Measurements from ENCODE around the gene ZNF418. TPM values are rescaled to one million over a fixed set of nuclear protein-coding genes. Genes with fewer than 3 reads are reported as not detected.
"Not testable (repeated sequence)": the region's sequence is repeated elsewhere in the genome, so short reads cannot be mapped to it uniquely, and the experiment has no call there.

ZNF418 gene
- total and polyA plus RNA-seq, 2 of the 8 experiments (the other 6 are each of a cell fraction or from before 2014, with no cell fraction given), result 10.5 to 18.8 TPM

- not testable (repeated sequence) for H3K4me3 ChIP-seq (ENCODE audit: extremely low read depth in 1 of 4, insufficient read depth in 2 of 4, low read depth in 3 of 4, low read length in 4 of 4); H4K20me1 ChIP-seq (replicated peaks in 1 of 2; ENCODE audit: control insufficient read depth in 1 of 2, insufficient read depth in 2 of 2, low read length in 2 of 2); H3K14ac ChIP-seq (ENCODE audit: insufficient read length); H3K27me3 ChIP-seq (replicated peaks in 1 of 4; ENCODE audit: control insufficient read depth in 3 of 4, extremely low read depth in 1 of 4, insufficient read depth in 3 of 4, low read length in 3 of 4); H3K56ac ChIP-seq (replicated peaks; ENCODE audit: insufficient read length, low read depth, low read length); H4K91ac ChIP-seq (replicated peaks; ENCODE audit: insufficient read length, low read length); H3K9me3 ChIP-seq (ENCODE audit: insufficient read depth in 2 of 2, low read depth in 1 of 2, low read length in 1 of 2); H3K23me2 ChIP-seq (ENCODE audit: low read depth, low read length); H2BK15ac ChIP-seq (ENCODE audit: low read length); H3K4me2 ChIP-seq (ENCODE audit: insufficient read depth in 1 of 2, low read depth in 2 of 2, low read length in 2 of 2); H3K27ac ChIP-seq (ENCODE audit: low read depth, low read length); H2BK5ac ChIP-seq (ENCODE audit: low read depth, low read length); H3K9ac ChIP-seq (replicated peaks in 1 of 4; ENCODE audit: extremely low read depth in 1 of 4, low read depth in 3 of 4, low read length in 3 of 4); H2AK5ac ChIP-seq (ENCODE audit: low read depth, low read length); H3K4ac ChIP-seq (replicated peaks; ENCODE audit: insufficient read length, low read depth, low read length); H3K23ac ChIP-seq (ENCODE audit: insufficient read length); H2BK12ac ChIP-seq (ENCODE audit: low read depth, low read length); H2AFZ ChIP-seq (ENCODE audit: low read length); DNase-seq (ENCODE audit: low read depth in 1 of 2, low spot score in 2 of 2); H4K5ac ChIP-seq (ENCODE audit: insufficient read length, low read depth, low read length); H3K4me1 ChIP-seq (replicated peaks in 1 of 4; ENCODE audit: control insufficient read depth in 3 of 4, insufficient read depth in 4 of 4, low read length in 3 of 4); H3K79me1 ChIP-seq (ENCODE audit: low read depth, low read length); H4K8ac ChIP-seq (ENCODE audit: extremely low read depth, insufficient read depth, low read length); H3K18ac ChIP-seq (ENCODE audit: extremely low read depth, low read length); FAIRE-seq; H2BK20ac ChIP-seq (ENCODE audit: low read length); H2BK120ac ChIP-seq (replicated peaks; ENCODE audit: low read depth, low read length)
- ChIA-PET POLR2A (ENCODE audit: partially characterized antibody) (interaction anchor here (1.2 to 11.1 kb wide), 2 partner anchors 13 to 42 kb away, joined by 3 to 103 read pairs; partner anchors contain the start of gene ZNF587), CTCF (ENCODE audit: partially characterized antibody) (interaction anchor here (1.0 kb wide), 1 partner anchor 10 kb away, joined by 3 read pairs; no protein-coding TSS in a partner anchor)
- H3K36me3 ChIP-seq (ENCODE audit: control insufficient read depth in 2 of 4, insufficient read depth in 4 of 4, low read length in 3 of 4), result peaks cover 0 to 10% (median 2%) of the 10 kb centered on the region in 4 experiments; a peak in 4 of 8 replicates
- 98% methylated on average over 3 of the region's 3 CpGs; no CpG with 5 or more reads in 1 of the 2 experiments for WGBS, 2 experiments (ENCODE audit: extremely low coverage in 1 of 2, insufficient coverage in 1 of 2, insufficient read length in 1 of 2, insufficient replicate concordance in 2 of 2, low coverage in 1 of 2, low lambda C conversion rate in 2 of 2, missing lambda C conversion rate in 1 of 2)
- peaks cover 17 to 31% of the 10 kb centered on the region in 2 experiments for H3K79me2 ChIP-seq (ENCODE audit: control insufficient read depth in 1 of 2, insufficient read depth in 2 of 2, low read length in 2 of 2)
These were observed 44.5 kb downstream of the ZNF418 start for GRCh38 chr19:57890706-57891105.
